HG03565 (cell line): ENCODE data around the gene RGS16.

Experiments
- ATAC-seq: cut with Tn5 transposase; IDR thresholded peaks from one replicate; pipeline ENCODE4 v1.9.1; 2021; ENCODE audit warnings: mild to moderate bottlenecking, moderate library complexity; ENCODE audit not compliant: unreplicated experiment

RGS16 gene

GRCh38 chr1:182630586-182630985 lies 26.4 kb upstream of the RGS16 start:
- no peak for ATAC-seq

- no peak for ATAC-seq
Observed at GRCh38 chr1:182629499-182630096, 25.4 kb upstream of the RGS16 start.

- ATAC-seq: no peak
Observed at GRCh38 chr1:182629080-182629479, 24.9 kb upstream of the RGS16 start.

GRCh38 chr1:182628657-182629056 lies 24.5 kb upstream of the RGS16 start:
- ATAC-seq: no peak

DNA sequence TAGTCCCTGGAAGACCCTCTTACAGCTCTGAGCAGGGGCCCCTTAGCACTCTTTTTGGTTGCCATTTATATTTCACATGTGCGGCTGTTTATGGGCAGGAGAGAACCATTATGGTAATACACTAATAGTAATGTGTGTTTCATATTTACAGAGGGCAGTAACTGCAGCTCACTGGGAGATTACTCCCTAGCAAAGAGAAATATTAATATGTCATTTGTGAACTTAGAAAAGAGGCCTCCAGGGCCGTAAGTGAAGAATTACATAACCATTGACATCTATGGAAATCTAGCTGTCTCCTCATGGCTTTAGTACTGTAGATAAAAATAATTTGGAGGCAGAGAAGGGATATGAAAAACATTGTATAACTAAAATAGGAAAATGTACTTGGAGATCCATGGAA lies 23.4 kb upstream of the RGS16 start:
- ATAC-seq: no peak

- no peak for ATAC-seq
Observed at GRCh38 chr1:182626527-182626926, 22.3 kb upstream of the RGS16 start.

GRCh38 chr1:182625719-182626504 lies 21.7 kb upstream of the RGS16 start:
- no peak for ATAC-seq

DNA sequence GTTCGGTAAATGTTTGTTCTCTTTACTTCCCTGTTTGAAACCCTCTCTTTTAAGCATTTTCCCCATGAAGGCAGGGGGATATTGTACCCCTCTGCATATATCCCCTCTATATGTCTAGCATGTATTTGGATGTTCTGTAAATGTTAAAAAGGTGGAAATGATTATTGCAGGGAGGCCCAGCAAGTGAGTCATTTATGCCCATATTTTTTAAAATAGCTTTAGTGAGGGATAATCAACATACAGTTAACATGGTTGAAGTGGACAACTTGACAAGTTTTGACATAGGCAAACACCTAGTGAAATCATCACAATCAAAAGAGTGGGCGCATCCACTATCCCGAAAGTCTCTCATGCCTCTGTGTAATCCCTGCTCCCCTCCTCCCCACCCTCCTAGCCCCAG lies 20.8 kb upstream of the RGS16 start:
- no peak for ATAC-seq

GRCh38 chr1:182624577-182624976 lies 20.4 kb upstream of the RGS16 start:
- ATAC-seq: no peak

DNA sequence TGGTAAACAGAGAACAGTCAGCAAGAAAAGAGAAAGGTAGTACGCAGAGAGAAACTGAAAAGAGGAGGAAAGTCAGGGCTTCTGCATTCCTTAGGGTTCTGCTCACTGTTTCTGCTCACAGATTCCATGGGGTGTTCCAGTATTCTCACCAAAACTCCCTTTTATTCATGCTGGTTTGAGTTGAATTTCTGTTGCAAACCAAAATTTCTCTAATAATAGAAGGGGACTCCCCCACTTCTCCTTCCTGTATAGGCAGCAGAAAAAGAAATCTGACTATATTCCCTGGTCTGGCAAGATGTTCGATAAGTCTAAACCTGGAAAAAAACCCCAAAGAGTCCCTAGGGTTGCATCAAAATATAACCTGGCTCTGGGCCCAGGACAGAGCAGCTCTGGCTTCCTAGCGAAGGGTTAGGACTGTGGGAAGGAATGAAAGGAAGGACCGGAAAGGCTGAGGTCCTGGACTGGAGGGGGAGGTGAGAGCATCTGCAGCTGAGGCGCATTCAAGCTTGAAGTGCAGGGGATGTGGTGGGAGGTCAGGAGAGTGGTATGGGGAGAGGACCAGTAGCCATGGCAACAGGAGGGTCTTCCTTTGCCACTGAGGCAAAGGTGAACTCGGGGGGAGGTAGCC lies 18.8 kb upstream of the RGS16 start:
- peak; percentile 35 for ATAC-seq

- no peak for ATAC-seq
Observed at GRCh38 chr1:182621906-182622305, 17.7 kb upstream of the RGS16 start.

- no peak for ATAC-seq
Observed at GRCh38 chr1:182620924-182621585, 16.9 kb upstream of the RGS16 start.

GRCh38 chr1:182617734-182618351 lies 13.7 kb upstream of the RGS16 start:
- no peak for ATAC-seq

GRCh38 chr1:182617014-182617429 lies 12.8 kb upstream of the RGS16 start:
- no peak for ATAC-seq

GRCh38 chr1:182616130-182617013 lies 12.2 kb upstream of the RGS16 start:
- ATAC-seq: peak; percentile 75

DNA sequence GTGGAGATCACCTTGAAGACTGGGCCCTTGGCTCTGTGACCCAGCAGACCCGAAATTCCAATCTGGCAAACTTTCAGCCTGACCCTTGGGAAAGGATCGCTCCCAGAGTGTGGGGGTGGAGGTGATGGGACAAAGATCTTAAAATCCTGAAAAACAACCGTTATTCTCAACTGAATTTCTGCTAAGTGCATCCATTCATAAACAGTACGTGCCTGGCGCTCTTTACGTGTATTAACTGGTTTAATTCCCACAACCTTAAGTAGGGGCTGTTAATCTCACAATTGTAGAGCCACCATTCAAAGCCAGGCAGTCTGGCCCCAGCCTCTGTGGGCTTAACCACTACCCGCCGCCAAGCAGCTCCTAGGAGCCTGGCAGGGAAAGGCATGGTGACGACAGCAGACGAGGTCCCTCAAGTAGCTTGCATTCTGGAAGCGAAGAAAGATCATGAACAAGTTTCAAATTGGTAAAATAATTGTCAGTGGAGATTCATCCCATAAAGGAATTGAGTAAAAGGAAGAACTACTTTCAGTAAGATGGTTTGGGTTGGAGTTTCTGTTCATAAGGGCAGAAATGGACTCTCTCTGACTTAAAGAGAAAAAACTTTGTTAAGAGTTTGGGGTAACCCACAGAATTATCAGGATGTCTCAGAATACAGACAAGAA lies 11.4 kb upstream of the RGS16 start:
- ATAC-seq: no peak

- peak; percentile 34 for ATAC-seq
Observed at GRCh38 chr1:182614796-182615454, 10.7 kb upstream of the RGS16 start.

- no peak for ATAC-seq
Observed at GRCh38 chr1:182611787-182612186, 7.6 kb upstream of the RGS16 start.

GRCh38 chr1:182611326-182611725 lies 7.1 kb upstream of the RGS16 start:
- ATAC-seq: no peak
